Neutrophil (primary cell): ENCODE data around the gene SOCS1.

Experiments
- H3K27ac ChIP-seq: fragments of 200-600 bp; sonication (generic); 2 replicates; pipeline ENCODE4 v1.5.1; 2016; ENCODE audit warnings: mild to moderate bottlenecking, moderate library complexity
- H3K27me3 ChIP-seq: fragments of 200-600 bp; sonication (generic); 2 replicates; pipeline ENCODE4 v1.6.0; 2016; ENCODE audit warnings: mild to moderate bottlenecking
- H3K36me3 ChIP-seq: fragments of 200-600 bp; sonication (generic); 2 replicates; pipeline ENCODE4 v1.5.1; 2017
- H3K4me1 ChIP-seq, 2 experiments: fragments of 200-600 bp in 1 of 2; sonication (generic) in 1 of 2; 1 replicate in 1 of 2; 2 replicates in 1 of 2; pipeline versions ENCODE4 v1.5.1 to v1.6.1; 2013 to 2016; ENCODE audit warnings: low read depth in 1 of 2, low read length in 1 of 2, mild to moderate bottlenecking in 1 of 2, moderate library complexity in 1 of 2; ENCODE audit not compliant: control insufficient read depth in 1 of 2, insufficient read depth in 1 of 2
- H3K4me3 ChIP-seq, 2 experiments: fragments of 200-600 bp in 1 of 2; sonication (generic) in 1 of 2; 1 replicate in 1 of 2; 2 replicates in 1 of 2; pipeline ENCODE4 v1.5.1; 2013 to 2016; ENCODE audit warnings: low read depth in 1 of 2, low read length in 1 of 2, mild to moderate bottlenecking in 1 of 2, moderate library complexity in 1 of 2
- H3K9me3 ChIP-seq: fragments of 200-600 bp; sonication (generic); 2 replicates; pipeline ENCODE4 v1.5.1; 2016
- TF ChIP-seq, protein P1 (sequence below): fragments of 200-600 bp; sonication (generic); IDR thresholded peaks from 2 replicates; pipeline ENCODE4 v1.5.1; 2016; ENCODE audit warnings: antibody characterized with exemption

SOCS1 gene

DNA sequence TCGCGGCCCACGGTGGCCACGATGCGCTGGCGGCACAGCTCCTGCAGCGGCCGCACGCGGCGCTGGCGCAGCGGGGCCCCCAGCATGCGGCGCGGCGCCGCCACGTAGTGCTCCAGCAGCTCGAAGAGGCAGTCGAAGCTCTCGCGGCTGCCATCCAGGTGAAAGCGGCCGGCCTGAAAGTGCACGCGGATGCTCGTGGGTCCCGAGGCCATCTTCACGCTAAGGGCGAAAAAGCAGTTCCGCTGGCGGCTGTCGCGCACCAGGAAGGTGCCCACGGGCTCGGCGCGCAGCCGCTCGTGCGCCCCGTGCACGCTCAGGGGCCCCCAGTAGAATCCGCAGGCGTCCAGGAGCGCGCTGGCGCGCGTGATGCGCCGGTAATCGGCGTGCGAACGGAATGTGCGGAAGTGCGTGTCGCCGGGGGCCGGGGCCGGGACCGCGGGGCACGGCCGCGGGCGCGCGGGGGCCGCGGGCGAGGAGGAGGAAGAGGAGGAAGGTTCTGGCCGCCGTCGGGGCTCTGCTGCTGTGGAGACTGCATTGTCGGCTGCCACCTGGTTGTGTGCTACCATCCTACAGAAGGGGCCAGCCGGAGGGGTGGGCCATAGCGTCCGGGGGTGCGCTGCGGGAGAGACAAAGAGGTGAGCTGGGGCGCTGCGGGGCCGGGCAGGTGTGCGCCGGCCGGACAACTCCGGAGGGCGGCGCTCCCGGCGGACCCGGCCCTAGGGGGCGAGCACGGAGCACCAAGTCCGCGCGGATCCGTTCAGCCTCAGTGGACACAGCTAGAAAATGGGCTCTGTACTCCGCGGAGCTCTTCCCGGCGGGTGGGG, 879 bp downstream of the SOCS1 start:
- TF ChIP-seq, protein P1, sequence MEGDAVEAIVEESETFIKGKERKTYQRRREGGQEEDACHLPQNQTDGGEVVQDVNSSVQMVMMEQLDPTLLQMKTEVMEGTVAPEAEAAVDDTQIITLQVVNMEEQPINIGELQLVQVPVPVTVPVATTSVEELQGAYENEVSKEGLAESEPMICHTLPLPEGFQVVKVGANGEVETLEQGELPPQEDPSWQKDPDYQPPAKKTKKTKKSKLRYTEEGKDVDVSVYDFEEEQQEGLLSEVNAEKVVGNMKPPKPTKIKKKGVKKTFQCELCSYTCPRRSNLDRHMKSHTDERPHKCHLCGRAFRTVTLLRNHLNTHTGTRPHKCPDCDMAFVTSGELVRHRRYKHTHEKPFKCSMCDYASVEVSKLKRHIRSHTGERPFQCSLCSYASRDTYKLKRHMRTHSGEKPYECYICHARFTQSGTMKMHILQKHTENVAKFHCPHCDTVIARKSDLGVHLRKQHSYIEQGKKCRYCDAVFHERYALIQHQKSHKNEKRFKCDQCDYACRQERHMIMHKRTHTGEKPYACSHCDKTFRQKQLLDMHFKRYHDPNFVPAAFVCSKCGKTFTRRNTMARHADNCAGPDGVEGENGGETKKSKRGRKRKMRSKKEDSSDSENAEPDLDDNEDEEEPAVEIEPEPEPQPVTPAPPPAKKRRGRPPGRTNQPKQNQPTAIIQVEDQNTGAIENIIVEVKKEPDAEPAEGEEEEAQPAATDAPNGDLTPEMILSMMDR = no peak
- peaks cover 20 to 30% of the 10 kb centered on the region in 2 experiments for H3K4me1 ChIP-seq
- peaks cover 52% of the 10 kb centered on the region for H3K27me3 ChIP-seq
- no peaks in the 10 kb centered on the region for H3K36me3 ChIP-seq
- H3K9me3 ChIP-seq = no peaks in the 10 kb centered on the region
- H3K27ac ChIP-seq = peak overlapping the region; percentile 91
- peak overlapping the region; percentile 83 to 95 for H3K4me3 ChIP-seq

- peaks cover 50% of the 10 kb centered on the region for H3K27me3 ChIP-seq
- no peaks in the 10 kb centered on the region for H3K36me3 ChIP-seq
- H3K27ac ChIP-seq = no peak overlapping the region
- peaks cover 20 to 30% of the 10 kb centered on the region in 2 experiments for H3K4me1 ChIP-seq
- no peaks in the 10 kb centered on the region for H3K9me3 ChIP-seq
- peak overlapping the region; percentile 83 to 95 for H3K4me3 ChIP-seq
- TF ChIP-seq, protein P1 = no peak
These were observed 1.8 kb downstream of the SOCS1 start for GRCh38 chr16:11253995-11254912.

DNA sequence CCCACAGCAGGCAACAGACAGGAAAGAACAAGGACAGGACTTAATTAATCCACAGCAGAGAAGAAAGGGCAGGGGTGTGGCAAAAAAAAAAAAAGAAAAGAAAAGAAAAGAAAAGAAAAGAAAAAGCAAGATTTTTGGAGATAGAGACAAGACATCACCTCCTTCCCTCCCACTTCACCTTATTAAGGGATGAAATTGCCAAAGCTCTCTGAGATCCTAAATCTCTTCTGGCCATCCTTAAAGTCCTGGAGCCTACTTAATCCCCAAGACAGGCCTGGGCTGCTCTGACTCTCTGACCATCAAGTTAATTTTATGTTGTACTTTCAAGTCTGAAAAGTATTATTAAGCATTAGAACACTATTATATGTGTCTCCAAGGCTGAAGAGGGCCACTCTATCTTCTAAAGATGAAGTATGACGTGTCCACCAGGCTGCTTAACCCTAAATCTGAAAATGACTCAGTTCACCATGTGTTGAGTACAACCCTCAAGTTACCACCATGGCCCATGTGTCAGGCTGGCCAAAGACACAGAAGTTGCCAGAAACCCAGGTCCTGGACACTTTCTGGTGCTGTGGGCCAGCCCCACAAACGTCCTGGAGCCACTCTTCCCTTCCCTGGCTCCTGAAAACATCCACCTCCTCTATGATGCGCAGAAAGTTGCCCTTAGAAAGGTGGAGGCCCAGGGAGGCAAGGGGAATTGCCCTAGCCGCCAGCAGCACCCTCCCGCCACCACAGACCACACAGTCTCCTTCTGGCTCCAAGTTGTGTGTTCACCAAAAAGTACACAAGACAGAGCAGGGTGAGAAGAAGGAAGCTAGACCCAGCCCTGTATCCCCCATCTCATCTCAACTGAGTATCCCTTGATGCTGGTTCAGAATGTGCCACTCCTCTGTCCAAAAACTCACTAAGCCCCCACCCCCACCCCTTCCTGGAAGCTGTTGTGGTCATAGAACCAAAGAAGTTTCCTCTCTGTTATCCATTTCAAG, 2.7 kb downstream of the SOCS1 start:
- Histone ChIP-seq H3K27ac (no peak overlapping the region), H3K27me3 (peaks cover 43% of the 10 kb centered on the region), H3K36me3 (no peaks in the 10 kb centered on the region), H3K4me1 (peaks cover 20 to 22% of the 10 kb centered on the region in 2 experiments), H3K4me3 (no peak overlapping the region), H3K9me3 (no peaks in the 10 kb centered on the region)
- TF ChIP-seq, protein P1 = no peak

DNA sequence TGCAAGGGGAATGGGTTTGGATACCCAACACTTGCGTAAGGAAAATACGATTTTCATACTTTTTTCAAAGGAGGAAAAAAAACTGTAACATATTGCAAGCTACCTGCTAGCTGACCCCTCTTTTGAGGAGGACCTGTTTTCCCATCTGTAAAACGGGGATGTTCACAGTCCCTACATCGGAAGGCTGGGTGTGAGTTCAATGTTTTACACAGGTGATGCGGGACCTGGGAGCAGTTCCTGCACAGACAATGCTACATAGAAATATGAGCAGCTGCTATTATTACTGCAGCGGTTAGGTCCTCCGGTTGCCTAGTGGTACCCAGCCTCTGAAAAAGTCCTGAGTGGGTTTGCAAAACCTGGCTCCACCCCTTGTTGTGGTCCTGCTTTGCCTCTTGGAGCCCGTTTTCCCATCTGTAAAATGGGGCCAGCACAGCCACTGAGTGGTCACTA, 3.5 kb downstream of the SOCS1 start:
- H3K27ac ChIP-seq = no peak overlapping the region
- no peaks in the 10 kb centered on the region for H3K36me3 ChIP-seq

More for the DNA sequence above, 3.5 kb downstream of the SOCS1 start:
- Histone ChIP-seq H3K4me1 (peaks cover 19 to 21% of the 10 kb centered on the region in 2 experiments), H3K4me3 (no peak overlapping the region), H3K27me3 (peaks cover 43% of the 10 kb centered on the region), H3K9me3 (no peaks in the 10 kb centered on the region)
- TF ChIP-seq, protein P1 = no peak
